ENCODE results near the gene PPIAL4G. TPM values are rescaled to one million over a fixed set of nuclear protein-coding genes. Genes with fewer than 3 reads are reported as not detected.
A peak's percentile ranks its signal among the peaks of the same experiment; 100 is the strongest.
"Not testable (repeated sequence)": the region's sequence is repeated elsewhere in the genome, so short reads cannot be mapped to it uniquely, and the experiment has no call there.

Gene PPIAL4G
- not detected for total RNA-seq

- H3K36me3 ChIP-seq; H3K9ac ChIP-seq (ENCODE audit: low read depth in 2 of 2, low read length in 2 of 2); H3K27me3 ChIP-seq; intact Hi-C loops (cut with DNase I); H3K4me1 ChIP-seq; H3K9me3 ChIP-seq; DNase-seq; H3K27ac ChIP-seq; H3K4me3 ChIP-seq: not testable (repeated sequence)
Measured at GRCh38 chr1:148483029-148483428, at the start of gene PPIAL4G. Gene PPIAL4G, minus strand, starts transcription at chr1:148483302. Its CDS starts 50 bp downstream, at chr1:148483252.

GRCh38 chr1:148532158-148532557 lies 49.1 kb upstream of the PPIAL4G start:
- H3K4me1 ChIP-seq; H3K9ac ChIP-seq (ENCODE audit: low read depth in 2 of 2, low read length in 2 of 2); H3K27me3 ChIP-seq; DNase-seq; H3K27ac ChIP-seq; H3K36me3 ChIP-seq; H3K4me3 ChIP-seq; intact Hi-C loops (cut with DNase I); H3K9me3 ChIP-seq: not testable (repeated sequence)

GRCh38 chr1:148529101-148529567 lies 46.0 kb upstream of the PPIAL4G start:
- H3K36me3 ChIP-seq; intact Hi-C loops (cut with DNase I); H3K9me3 ChIP-seq; H3K9ac ChIP-seq (ENCODE audit: low read depth in 2 of 2, low read length in 2 of 2); H3K4me1 ChIP-seq; H3K27me3 ChIP-seq: not testable (repeated sequence)
- H3K4me3 ChIP-seq: peak overlapping the region; percentile 23
- peak overlapping the region; percentile 19 for H3K27ac ChIP-seq
- DNase-seq: peak; percentile 61

- H3K9ac ChIP-seq (ENCODE audit: low read depth in 2 of 2, low read length in 2 of 2); H3K36me3 ChIP-seq; H3K9me3 ChIP-seq; DNase-seq; intact Hi-C loops (cut with DNase I); H3K4me1 ChIP-seq; H3K27me3 ChIP-seq: not testable (repeated sequence)
- H3K27ac ChIP-seq: peak overlapping the region; percentile 19
- H3K4me3 ChIP-seq: peak overlapping the region; percentile 23
Measured at GRCh38 chr1:148528591-148528990, 45.5 kb upstream of the PPIAL4G start.

GRCh38 chr1:148526587-148526986 lies 43.5 kb upstream of the PPIAL4G start:
- H3K9me3 ChIP-seq; H3K9ac ChIP-seq (ENCODE audit: low read depth in 2 of 2, low read length in 2 of 2); H3K36me3 ChIP-seq; DNase-seq; H3K27ac ChIP-seq; H3K4me3 ChIP-seq; H3K27me3 ChIP-seq; intact Hi-C loops (cut with DNase I); H3K4me1 ChIP-seq: not testable (repeated sequence)

- H3K4me3 ChIP-seq; H3K27me3 ChIP-seq; H3K36me3 ChIP-seq; intact Hi-C loops (cut with DNase I); H3K9ac ChIP-seq (ENCODE audit: low read depth in 2 of 2, low read length in 2 of 2); H3K9me3 ChIP-seq; H3K27ac ChIP-seq; H3K4me1 ChIP-seq; DNase-seq: not testable (repeated sequence)
Measured at GRCh38 chr1:148523205-148524144, 40.4 kb upstream of the PPIAL4G start.

GRCh38 chr1:148522561-148523204 lies 39.6 kb upstream of the PPIAL4G start:
- H3K9ac ChIP-seq (ENCODE audit: low read depth in 2 of 2, low read length in 2 of 2): peak overlapping the region; percentile 26 to 43
- H3K36me3 ChIP-seq; H3K9me3 ChIP-seq; H3K4me1 ChIP-seq; H3K27me3 ChIP-seq; intact Hi-C loops (cut with DNase I): not testable (repeated sequence)
- peak overlapping the region; percentile 79 for H3K27ac ChIP-seq
- H3K4me3 ChIP-seq: peak overlapping the region; percentile 20
- DNase-seq: peak; percentile 92

- H3K36me3 ChIP-seq; intact Hi-C loops (cut with DNase I); H3K4me3 ChIP-seq; H3K9ac ChIP-seq (ENCODE audit: low read depth in 2 of 2, low read length in 2 of 2); H3K4me1 ChIP-seq; H3K9me3 ChIP-seq; H3K27ac ChIP-seq; H3K27me3 ChIP-seq: not testable (repeated sequence)
- DNase-seq: peak; percentile 85
Measured at GRCh38 chr1:148522072-148522471, 39.0 kb upstream of the PPIAL4G start.

- H3K4me3 ChIP-seq; intact Hi-C loops (cut with DNase I); DNase-seq; H3K27me3 ChIP-seq; H3K36me3 ChIP-seq; H3K9ac ChIP-seq (ENCODE audit: low read depth in 2 of 2, low read length in 2 of 2); H3K27ac ChIP-seq; H3K9me3 ChIP-seq; H3K4me1 ChIP-seq: not testable (repeated sequence)
Measured at GRCh38 chr1:148514310-148514709, 31.2 kb upstream of the PPIAL4G start.

GRCh38 chr1:148512571-148513184 lies 29.6 kb upstream of the PPIAL4G start:
- intact Hi-C loops (cut with DNase I): not testable (repeated sequence)

GRCh38 chr1:148493933-148494332 lies 10.8 kb upstream of the PPIAL4G start:
- H3K4me3 ChIP-seq; H3K36me3 ChIP-seq; H3K9ac ChIP-seq (ENCODE audit: low read depth in 2 of 2, low read length in 2 of 2); H3K27me3 ChIP-seq; H3K27ac ChIP-seq; DNase-seq; H3K4me1 ChIP-seq; intact Hi-C loops (cut with DNase I); H3K9me3 ChIP-seq: not testable (repeated sequence)

More at GRCh38 chr1:148512571-148513184, 29.6 kb upstream of the PPIAL4G start:
- H3K9ac ChIP-seq (ENCODE audit: low read depth in 2 of 2, low read length in 2 of 2); H3K4me3 ChIP-seq; H3K27me3 ChIP-seq; DNase-seq; H3K4me1 ChIP-seq; H3K36me3 ChIP-seq; H3K27ac ChIP-seq; H3K9me3 ChIP-seq: not testable (repeated sequence)

GRCh38 chr1:148481134-148481533 lies 2.0 kb downstream of the PPIAL4G start:
- H3K36me3 ChIP-seq; H3K9me3 ChIP-seq; DNase-seq; H3K4me3 ChIP-seq; H3K27ac ChIP-seq; H3K9ac ChIP-seq (ENCODE audit: low read depth in 2 of 2, low read length in 2 of 2); H3K4me1 ChIP-seq; H3K27me3 ChIP-seq; intact Hi-C loops (cut with DNase I): not testable (repeated sequence)

GRCh38 chr1:148459694-148460093 lies 23.4 kb downstream of the PPIAL4G start:
- H3K4me3 ChIP-seq; H3K9me3 ChIP-seq; DNase-seq; H3K27ac ChIP-seq; H3K27me3 ChIP-seq; H3K4me1 ChIP-seq; H3K36me3 ChIP-seq; intact Hi-C loops (cut with DNase I); H3K9ac ChIP-seq (ENCODE audit: low read depth in 2 of 2, low read length in 2 of 2): not testable (repeated sequence)

Data from colonic mucosa (tissue), 4 donors.